Measurements from ENCODE around the gene ECSIT.
A peak's percentile ranks its signal among the peaks of the same experiment; 100 is the strongest.
"Not testable (repeated sequence)": the region's sequence is repeated elsewhere in the genome, so short reads cannot be mapped to it uniquely, and the experiment has no call there.

ECSIT gene, protein sequence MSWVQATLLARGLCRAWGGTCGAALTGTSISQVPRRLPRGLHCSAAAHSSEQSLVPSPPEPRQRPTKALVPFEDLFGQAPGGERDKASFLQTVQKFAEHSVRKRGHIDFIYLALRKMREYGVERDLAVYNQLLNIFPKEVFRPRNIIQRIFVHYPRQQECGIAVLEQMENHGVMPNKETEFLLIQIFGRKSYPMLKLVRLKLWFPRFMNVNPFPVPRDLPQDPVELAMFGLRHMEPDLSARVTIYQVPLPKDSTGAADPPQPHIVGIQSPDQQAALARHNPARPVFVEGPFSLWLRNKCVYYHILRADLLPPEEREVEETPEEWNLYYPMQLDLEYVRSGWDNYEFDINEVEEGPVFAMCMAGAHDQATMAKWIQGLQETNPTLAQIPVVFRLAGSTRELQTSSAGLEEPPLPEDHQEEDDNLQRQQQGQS

GRCh38 chr19:11528551-11529341 is at the start of gene ECSIT:
ECSIT (minus strand) TSS chr19:11529134; CDS start chr19:11519170, 9,964 bp downstream.
- DNase-seq (ENCODE audit: low spot score), result peak; percentile 96

DNA sequence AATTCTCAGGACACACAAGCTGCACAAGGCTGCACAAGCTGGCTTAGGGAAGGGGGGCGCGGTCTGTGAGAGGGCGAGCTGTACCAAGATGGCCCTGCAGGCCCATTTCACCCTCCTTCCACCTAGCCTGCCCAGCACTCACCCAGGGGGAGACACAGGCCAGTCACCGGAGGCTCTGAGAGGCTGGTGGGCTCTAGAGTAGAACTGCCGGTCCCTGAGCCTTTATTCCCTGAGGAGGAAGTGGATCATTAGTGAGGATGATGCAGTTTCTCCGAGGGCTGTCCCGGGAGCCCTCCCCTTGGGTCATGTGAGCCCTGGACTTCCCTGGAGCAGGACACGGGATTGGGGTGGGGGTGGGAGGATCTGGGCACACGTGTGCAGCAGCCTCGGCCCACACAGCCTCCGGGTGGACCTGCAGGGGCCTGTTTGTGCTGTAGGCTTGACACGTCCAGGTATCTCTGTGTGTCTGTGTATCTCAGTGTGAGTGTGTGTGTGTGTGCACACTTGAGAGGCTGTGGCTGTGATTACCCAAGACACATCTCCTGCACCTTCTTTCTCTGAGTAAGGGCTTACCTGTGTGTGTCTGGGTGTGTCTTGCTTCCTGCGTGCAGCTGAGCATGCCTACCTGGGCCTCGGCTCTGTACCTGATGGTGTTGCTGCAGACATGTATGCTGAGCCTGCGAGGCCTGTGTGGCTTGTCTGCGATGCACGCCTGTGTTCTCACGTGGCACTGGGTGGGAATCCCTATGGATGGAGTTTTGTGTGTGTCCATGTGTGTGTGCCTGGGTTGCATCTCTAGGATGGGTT is 48.7 kb upstream of the ECSIT start, which contains the start of gene ACP5:
TSS of gene ACP5 (minus strand) at position 195 of the 807 bp plus-strand sequence. CDS start 328 bp downstream, outside the sequence.
- peak; percentile 78 for DNase-seq (ENCODE audit: low spot score)

DNA sequence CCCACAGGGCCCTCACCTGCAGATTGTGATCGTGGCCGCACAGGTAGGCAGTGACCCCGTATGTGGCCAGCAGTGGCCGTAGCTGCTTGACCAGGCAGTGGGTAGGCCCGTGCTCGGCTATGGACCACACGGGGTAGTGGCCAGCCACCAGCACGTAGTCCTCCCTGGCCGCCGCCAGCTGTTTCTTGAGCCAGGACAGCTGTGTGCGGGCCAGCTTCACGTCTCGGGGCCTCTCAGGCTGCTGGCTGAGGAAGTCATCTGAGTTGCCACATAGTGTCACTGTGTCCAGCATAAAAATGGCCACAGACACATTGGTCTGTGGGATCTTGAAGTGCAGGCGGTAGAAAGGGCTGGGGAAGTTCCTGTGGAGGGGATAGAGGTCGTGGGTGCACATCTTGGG is 47.3 kb upstream of the ECSIT start:
- DNase-seq (ENCODE audit: low spot score), result no peak

- DNase-seq (ENCODE audit: low spot score), result no peak
Measured at GRCh38 chr19:11574689-11575088, 45.8 kb upstream of the ECSIT start.

- not testable (repeated sequence) for DNase-seq (ENCODE audit: low spot score)
Measured at GRCh38 chr19:11573763-11574162, 44.8 kb upstream of the ECSIT start.

DNA sequence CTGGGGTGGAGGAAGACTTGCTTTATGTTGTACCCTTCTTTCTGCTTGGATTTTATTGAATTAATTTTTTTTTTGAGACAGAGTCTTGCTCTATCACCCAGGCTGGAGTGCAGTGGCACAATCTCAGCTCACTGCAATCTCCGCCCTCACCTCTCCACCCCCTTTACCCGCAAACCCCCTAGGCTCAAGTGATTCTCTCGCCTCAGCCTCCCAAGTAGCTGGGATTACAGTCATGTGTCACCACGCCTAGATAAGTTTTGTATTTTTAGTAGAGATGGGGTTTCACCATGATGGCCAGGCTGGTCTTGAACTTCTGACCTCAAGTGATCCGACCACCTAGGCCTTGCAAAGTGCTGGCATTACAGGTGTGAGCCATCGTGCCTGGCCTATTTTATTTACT is 44.4 kb upstream of the ECSIT start:
- not testable (repeated sequence) for DNase-seq (ENCODE audit: low spot score)

GRCh38 chr19:11570039-11570462 is 41.1 kb upstream of the ECSIT start:
- no peak for DNase-seq (ENCODE audit: low spot score)

DNA sequence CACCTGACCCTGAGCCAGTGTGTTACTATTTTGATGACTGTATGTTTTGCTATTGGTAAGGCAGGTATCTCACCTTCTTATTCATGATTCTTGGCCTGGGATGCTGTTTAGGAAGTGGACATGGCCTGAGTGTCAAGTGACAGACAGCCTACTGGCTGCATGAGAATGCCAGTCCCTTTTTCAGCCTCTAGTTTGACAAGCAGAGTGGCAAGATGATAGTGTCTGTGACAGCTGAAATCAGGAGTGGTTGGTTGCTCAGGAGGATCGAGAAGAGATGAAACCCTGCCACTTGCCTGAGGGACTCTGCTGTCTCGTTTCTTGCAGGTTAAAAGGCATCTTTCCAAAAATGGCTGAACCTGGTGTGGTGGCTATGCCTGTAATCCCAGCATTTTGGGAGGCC is 37.2 kb upstream of the ECSIT start:
- no peak for DNase-seq (ENCODE audit: low spot score)

DNA sequence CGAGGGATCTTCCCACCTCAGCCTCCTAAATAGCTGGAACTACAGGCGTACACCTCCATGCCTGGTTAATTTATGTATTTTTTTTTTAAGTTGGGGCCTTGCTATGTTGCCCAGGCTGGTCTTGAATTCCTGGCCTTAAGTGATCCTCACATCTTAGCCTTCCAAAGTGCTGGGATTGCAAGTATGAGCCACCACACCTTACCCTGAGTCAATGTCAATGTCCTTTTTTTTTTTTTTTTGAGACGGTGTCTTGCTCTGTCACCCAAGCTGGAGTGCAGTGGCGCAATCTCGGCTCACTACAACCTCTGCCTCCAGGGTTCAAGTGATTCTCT is 36.7 kb upstream of the ECSIT start:
- not testable (repeated sequence) for DNase-seq (ENCODE audit: low spot score)

- DNase-seq (ENCODE audit: low spot score), result not testable (repeated sequence)
Measured at GRCh38 chr19:11564082-11564807, 35.3 kb upstream of the ECSIT start.

- DNase-seq (ENCODE audit: low spot score), result no peak
Measured at GRCh38 chr19:11563532-11563931, 34.6 kb upstream of the ECSIT start.

- peak; percentile 83 for DNase-seq (ENCODE audit: low spot score)
Measured at GRCh38 chr19:11560404-11561051, 31.6 kb upstream of the ECSIT start.

DNA sequence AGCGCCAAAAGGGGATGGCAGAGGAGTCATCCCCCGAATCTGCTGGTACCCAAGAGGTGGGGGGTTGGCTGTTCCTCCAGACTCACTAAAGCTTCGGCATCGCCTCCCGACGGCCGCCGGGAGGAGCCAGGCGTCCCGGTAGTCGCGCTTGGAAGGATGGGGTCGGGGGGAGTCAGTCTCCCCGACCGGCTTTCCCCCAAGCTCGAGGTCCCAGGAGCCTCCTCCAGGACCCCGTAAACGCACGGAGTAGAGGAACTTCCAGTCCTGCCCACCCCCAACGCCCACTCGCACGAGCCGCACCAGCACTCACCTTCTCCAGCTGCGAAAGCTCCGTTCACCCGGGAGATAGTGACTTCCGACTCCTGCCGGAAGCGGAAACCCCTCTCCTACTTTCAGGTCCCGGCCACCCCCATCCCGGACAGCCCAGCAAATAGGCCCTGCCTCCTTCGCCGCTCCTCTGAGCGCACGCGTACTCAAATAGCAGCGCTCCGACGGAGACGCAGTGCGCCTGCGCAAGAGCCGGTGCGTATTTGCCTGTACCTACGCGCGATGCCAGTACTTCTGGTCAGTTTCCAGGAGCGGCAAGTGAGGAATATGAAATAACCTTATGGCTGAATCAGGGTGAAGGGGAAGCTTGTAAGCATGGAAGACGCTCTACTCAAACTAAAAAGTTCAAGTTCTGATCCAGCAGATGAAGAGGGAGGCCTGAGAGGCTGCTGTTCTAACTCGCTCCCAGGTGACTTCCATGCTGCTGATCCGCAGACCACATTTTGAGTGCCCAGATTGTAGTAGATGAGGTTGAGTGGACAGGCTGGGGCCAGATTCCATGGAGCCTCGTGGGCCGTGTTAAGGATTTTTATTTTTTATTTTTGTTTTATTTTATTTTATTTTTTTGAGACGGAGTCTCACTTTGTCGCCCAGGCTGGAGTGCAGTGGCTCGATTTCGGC is 30.2 kb upstream of the ECSIT start, which contains the start of gene ELOF1:
TSS of gene ELOF1 (minus strand) at position 350 of the 948 bp plus-strand sequence. CDS start 4,883 bp downstream, outside the sequence.
- DNase-seq (ENCODE audit: low spot score), result peak; percentile 100

GRCh38 chr19:11556634-11557420 is 27.9 kb upstream of the ECSIT start:
- DNase-seq (ENCODE audit: low spot score), result no peak

DNA sequence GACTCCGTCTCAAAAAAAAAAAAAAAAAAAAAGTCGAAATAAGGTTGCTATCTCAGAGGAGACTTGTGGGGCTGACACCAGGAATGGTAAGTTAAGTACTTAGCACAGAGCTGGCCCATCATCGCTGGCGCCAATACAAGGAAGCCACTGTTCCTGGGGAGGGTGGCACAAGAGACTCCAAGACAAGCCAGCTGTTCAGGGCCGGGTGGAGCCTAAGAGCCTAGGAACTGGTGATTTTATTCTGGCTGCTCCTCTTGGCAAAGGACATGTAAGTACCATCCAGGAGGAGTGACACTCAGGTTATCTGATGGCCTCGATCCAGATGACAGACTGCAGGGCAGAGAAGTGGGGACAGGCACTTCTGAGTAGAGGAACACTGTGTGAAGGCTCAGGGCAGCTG is 26.3 kb upstream of the ECSIT start:
- no peak for DNase-seq (ENCODE audit: low spot score)

DNA sequence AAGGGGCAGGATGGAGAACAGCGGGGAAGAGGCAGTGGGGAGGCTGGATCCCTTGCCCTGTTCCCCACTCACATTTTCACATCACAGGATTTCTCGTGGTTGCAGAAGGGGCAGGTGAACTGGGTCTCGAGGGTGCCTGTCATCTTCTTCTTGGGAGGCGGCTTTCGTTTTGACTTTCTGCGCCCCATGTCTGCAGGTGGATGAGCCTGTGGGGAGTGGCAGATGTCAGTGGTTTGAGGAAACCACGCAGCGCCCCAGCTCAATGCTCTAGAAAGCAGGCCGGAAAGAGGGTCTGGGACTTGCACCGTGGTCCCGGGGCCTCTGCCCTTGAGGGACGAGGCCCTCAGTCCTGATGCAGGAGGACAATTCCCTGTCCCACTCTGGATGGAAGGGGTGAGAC is 25.2 kb upstream of the ECSIT start:
- DNase-seq (ENCODE audit: low spot score), result no peak

DNA sequence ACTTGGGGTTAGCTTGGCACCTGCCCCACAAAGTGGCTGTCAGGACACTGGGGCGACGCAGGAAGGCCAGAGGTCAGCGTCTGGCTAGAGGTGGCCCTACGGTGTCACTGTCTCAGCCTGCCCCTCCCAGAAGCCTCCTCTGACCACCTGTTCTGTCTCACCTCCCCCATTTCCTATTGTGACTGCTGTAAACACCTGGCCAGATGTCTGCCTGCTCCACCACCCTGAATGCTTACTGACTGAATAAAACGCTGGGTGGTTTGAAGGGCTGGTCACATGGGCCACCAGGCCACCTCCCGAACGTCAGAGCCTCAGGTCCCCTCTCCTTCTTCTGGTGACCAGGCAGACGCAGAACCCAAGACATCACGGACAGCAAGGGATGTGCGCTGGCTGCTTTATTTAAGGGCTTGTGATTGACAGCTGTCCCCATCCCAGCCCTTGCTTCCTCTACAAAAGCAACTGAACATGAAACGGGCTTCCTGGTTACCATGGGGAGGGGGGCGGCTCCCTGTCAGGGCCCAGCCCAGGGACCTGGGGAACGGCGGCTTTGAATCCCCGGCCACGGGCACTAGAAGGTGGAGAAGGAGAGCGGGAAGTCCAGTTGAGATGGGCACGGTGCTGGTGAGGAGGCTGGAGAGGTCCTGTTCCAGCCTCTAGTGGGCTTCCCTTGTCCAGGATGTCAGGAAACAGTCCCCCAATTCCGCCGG is 23.9 kb upstream of the ECSIT start:
- DNase-seq (ENCODE audit: low spot score), result no peak

DNA sequence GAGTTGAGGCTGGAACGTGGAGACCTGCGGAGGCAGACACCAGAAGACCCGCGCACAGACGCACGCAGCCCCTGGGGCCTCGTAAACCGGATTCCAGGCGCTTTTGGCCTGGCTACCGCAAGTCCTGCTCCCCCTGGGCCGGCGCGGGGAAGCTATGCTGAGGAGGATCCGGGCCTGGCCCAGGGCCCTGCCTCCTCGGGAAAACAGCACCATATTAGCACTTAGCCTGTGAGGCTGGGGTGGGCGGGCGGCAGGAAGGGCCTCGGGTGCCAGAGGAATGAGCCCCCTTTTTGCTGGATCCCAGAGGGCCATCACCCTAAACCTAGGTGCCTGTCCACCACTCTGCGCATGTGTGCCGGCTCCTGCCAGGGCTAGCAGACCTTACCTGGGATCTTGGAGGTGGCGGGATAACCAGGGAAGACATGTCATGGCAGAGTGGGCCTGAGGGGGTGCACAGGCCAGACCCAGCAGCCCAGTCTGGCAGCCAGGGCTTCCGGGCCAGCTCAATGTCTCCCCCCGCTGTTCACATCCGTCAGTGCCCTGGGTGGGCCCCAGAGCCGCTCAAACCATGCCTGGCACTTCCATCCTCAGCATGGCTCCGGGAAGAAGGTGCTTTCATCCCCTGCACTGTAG is 22.8 kb upstream of the ECSIT start:
- no peak for DNase-seq (ENCODE audit: low spot score)
